ENCODE results near the gene TRIM65. TPM values are rescaled to one million over a fixed set of nuclear protein-coding genes. Genes with fewer than 3 reads are reported as not detected.
A peak's percentile ranks its signal among the peaks of the same experiment; 100 is the strongest.

TRIM65 gene
- total and polyA plus RNA-seq, 2 of the 13 experiments (the other 11 are each of a cell fraction or from before 2014, with no cell fraction given): 10.3 to 22.4 TPM

GRCh38 chr17:75927286-75927922 lies 30.7 kb upstream of the TRIM65 start (continued):
- 0 out of 2 replicates have a peak, but pooled peaks have one; percentile 27 for TF ChIP-seq ZNF350 (CRISPR knock-in tag; IDR thresholded peaks at IDR 0.05; ENCODE audit: borderline replicate concordance, low read depth)
- no peak for TF ChIP-seq MLX (CRISPR knock-in tag; IDR thresholded peaks at IDR 0.05)
- TF ChIP-seq ZNF510 (CRISPR knock-in tag; IDR thresholded peaks at IDR 0.05; ENCODE audit: low read depth): no peak
- TF ChIP-seq SRY (CRISPR knock-in tag; IDR thresholded peaks at IDR 0.05): no peak
- TF ChIP-seq SIN3A (IDR thresholded peaks at IDR 0.05; ENCODE audit: borderline replicate concordance, low read depth, low read length): no peak
- TF ChIP-seq RORA (CRISPR knock-in tag; IDR thresholded peaks at IDR 0.05): no peak
- no peak for TF ChIP-seq PPARG (CRISPR knock-in tag; conservative IDR thresholded peaks at IDR 0.05)
- no peak for TF ChIP-seq CERS6 (CRISPR knock-in tag; IDR thresholded peaks at IDR 0.05)
- TF ChIP-seq MAZ (IDR thresholded peaks at IDR 0.05; ENCODE audit: borderline replicate concordance, low read depth, low read length): no peak
- no peak for TF ChIP-seq MAZ (CRISPR knock-in tag; IDR thresholded peaks at IDR 0.05; ENCODE audit: low read depth)
- TF ChIP-seq ZNF782 (CRISPR knock-in tag; IDR thresholded peaks at IDR 0.05; ENCODE audit: borderline replicate concordance): 0 out of 2 replicates have a peak, but pooled peaks have one; percentile 40
- no peak for TF ChIP-seq PRDM4 (CRISPR knock-in tag; IDR thresholded peaks at IDR 0.05; ENCODE audit: borderline replicate concordance)
- TF ChIP-seq E2F2 (CRISPR knock-in tag; IDR thresholded peaks at IDR 0.05; ENCODE audit: borderline replicate concordance): no peak
- TF ChIP-seq ETV6 (CRISPR knock-in tag; conservative IDR thresholded peaks at IDR 0.05): no peak
- TF ChIP-seq EEA1 (CRISPR knock-in tag; IDR thresholded peaks at IDR 0.05; ENCODE audit: borderline replicate concordance): no peak
- TF ChIP-seq ZNF691 (CRISPR knock-in tag; IDR thresholded peaks at IDR 0.05; ENCODE audit: borderline replicate concordance, low read depth): no peak
- no peak for TF ChIP-seq ZNF710 (CRISPR knock-in tag; IDR thresholded peaks at IDR 0.05; ENCODE audit: borderline replicate concordance)
- no peak for TF ChIP-seq KAT2B (IDR thresholded peaks at IDR 0.05; ENCODE audit: borderline replicate concordance, low read depth, low read length)
- TF ChIP-seq ZNF549 (CRISPR knock-in tag; IDR thresholded peaks at IDR 0.05): no peak
- TF ChIP-seq CENPT (CRISPR knock-in tag; IDR thresholded peaks at IDR 0.05; ENCODE audit: low read depth): no peak
- TF ChIP-seq SP140L (CRISPR knock-in tag; IDR thresholded peaks at IDR 0.05; ENCODE audit: borderline replicate concordance): no peak
- peak; percentile 94 for TF ChIP-seq ZNF543 (CRISPR knock-in tag; IDR thresholded peaks at IDR 0.05)

Data from HepG2 (cell line).